MM.1S (cell line): ENCODE results near the gene LIFR.

ENCODE experiments used
- DNase-seq: peaks from one replicate; pipeline ENCODE4 v3.0.0-alpha.2; 2015
- H2AFZ ChIP-seq: fragments of 300-600 bp; sonication (generic); 2 replicates; pipeline ENCODE4 v1.6.0; 2016; ENCODE audit warnings: antibody characterized with exemption, low read length
- H3F3A ChIP-seq: fragments of 300-600 bp; sonication (generic); 2 replicates; pipeline ENCODE4 v1.6.1; 2016; ENCODE audit warnings: mild to moderate bottlenecking, antibody characterized with exemption, low read length, moderate library complexity, mixed read lengths; ENCODE audit not compliant: insufficient read depth
- H3K27ac ChIP-seq: fragments of 300-600 bp; sonication (generic); 2 replicates; pipeline ENCODE4 v1.5.1; 2016; ENCODE audit warnings: mild to moderate bottlenecking, low read length
- H3K27me3 ChIP-seq: fragments of 300-600 bp; sonication (generic); replicated peaks from 2 replicates; pipeline ENCODE4 v1.6.0; 2016; ENCODE audit warnings: low read length; ENCODE audit not compliant: insufficient read depth
- H3K36me3 ChIP-seq: fragments of 300-600 bp; sonication (generic); replicated peaks from 2 replicates; pipeline ENCODE4 v1.6.1; 2016; ENCODE audit warnings: mild to moderate bottlenecking, low read length, mixed read lengths; ENCODE audit not compliant: insufficient read depth
- H3K4me1 ChIP-seq: fragments of 300-600 bp; sonication (generic); 2 replicates; pipeline ENCODE4 v1.6.1; 2016; ENCODE audit warnings: low read length, mixed read lengths
- H3K4me2 ChIP-seq: fragments of 300-600 bp; sonication (generic); 2 replicates; pipeline ENCODE4 v1.6.0; 2016; ENCODE audit warnings: low read depth, low read length
- H3K4me3 ChIP-seq: fragments of 300-600 bp; sonication (generic); 2 replicates; pipeline ENCODE4 v1.5.1; 2016; ENCODE audit warnings: low read length, mixed read lengths
- H3K79me2 ChIP-seq: fragments of 300-600 bp; sonication (generic); 2 replicates; pipeline ENCODE4 v1.6.1; 2016; ENCODE audit warnings: mixed run types, low read length, mixed read lengths
- H3K9ac ChIP-seq: fragments of 300-600 bp; sonication (generic); 2 replicates; pipeline ENCODE4 v1.6.1; 2016; ENCODE audit warnings: low read length, mixed read lengths
- H3K9me2 ChIP-seq: fragments of 300-600 bp; sonication (generic); replicated peaks from 2 replicates; pipeline ENCODE4 v1.6.1; 2016; ENCODE audit warnings: mild to moderate bottlenecking, low read length, mixed read lengths; ENCODE audit not compliant: insufficient read depth
- H3K9me3 ChIP-seq: fragments of 300-600 bp; sonication (generic); replicated peaks from 2 replicates; pipeline ENCODE4 v1.6.1; 2016; ENCODE audit warnings: mild to moderate bottlenecking, low read length, mixed read lengths; ENCODE audit not compliant: insufficient read depth
- H4K20me1 ChIP-seq: fragments of 300-600 bp; sonication (generic); 2 replicates; pipeline ENCODE4 v1.6.1; 2016; ENCODE audit warnings: mild to moderate bottlenecking, low read length, moderate library complexity, mixed read lengths; ENCODE audit not compliant: insufficient read depth
- CTCF ChIP-seq: fragments of 300-600 bp; sonication (generic); IDR thresholded peaks from 2 replicates; pipeline ENCODE4 v1.5.1; 2016; ENCODE audit warnings: antibody characterized with exemption, low read length, mixed read lengths
- EZH2 ChIP-seq: fragments of 300-600 bp; sonication (generic); optimal IDR thresholded peaks from 2 replicates; pipeline ENCODE3; 2017; ENCODE audit warnings: low read depth, mild to moderate bottlenecking, antibody characterized with exemption, low read length, mixed read lengths
- EZH2phosphoT487 ChIP-seq: fragments of 300-600 bp; sonication (generic); IDR thresholded peaks from 2 replicates; pipeline ENCODE4 v1.6.1; 2018; ENCODE audit warnings: antibody characterized with exemption, low read length

LIFR gene

DNA sequence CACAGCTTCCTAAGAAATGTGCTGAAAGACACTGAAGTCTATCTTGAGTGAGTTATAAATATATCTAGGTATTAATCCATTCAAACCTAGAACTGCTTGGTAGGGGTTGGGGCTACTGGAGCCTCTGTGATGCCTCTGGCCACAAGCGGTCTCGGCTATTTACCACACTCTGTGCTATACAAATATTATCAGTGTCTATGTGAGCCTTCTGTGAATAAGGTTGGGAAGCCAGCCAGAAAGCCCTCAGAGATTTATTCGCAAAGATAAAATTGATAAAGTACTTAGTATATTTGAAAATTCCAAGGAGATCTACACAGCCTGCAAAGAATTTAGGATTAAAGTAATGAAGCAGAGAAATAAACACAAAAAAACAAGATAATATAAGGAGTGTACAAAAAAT, 41.4 kb downstream of the LIFR start:
- H3K36me3 ChIP-seq, result no peaks in the 10 kb centered on the region
- H2AFZ ChIP-seq, result no peak overlapping the region
- DNase-seq, result no peak
- H3K4me2 ChIP-seq, result no peak overlapping the region
- H3K27ac ChIP-seq, result no peak overlapping the region
- no peak overlapping the region for H3K9ac ChIP-seq
- no peaks in the 10 kb centered on the region for H3K9me2 ChIP-seq
- no peaks in the 10 kb centered on the region for H3K9me3 ChIP-seq
- H3F3A ChIP-seq, result no peaks in the 10 kb centered on the region
- no peaks in the 10 kb centered on the region for H4K20me1 ChIP-seq
- H3K4me1 ChIP-seq, result no peaks in the 10 kb centered on the region
- no peak overlapping the region for H3K4me3 ChIP-seq
- no peaks in the 10 kb centered on the region for H3K27me3 ChIP-seq
- TF ChIP-seq EZH2phosphoT487, result no peak
- no peak for TF ChIP-seq CTCF
- TF ChIP-seq EZH2, result no peak
- no peaks in the 10 kb centered on the region for H3K79me2 ChIP-seq

DNA sequence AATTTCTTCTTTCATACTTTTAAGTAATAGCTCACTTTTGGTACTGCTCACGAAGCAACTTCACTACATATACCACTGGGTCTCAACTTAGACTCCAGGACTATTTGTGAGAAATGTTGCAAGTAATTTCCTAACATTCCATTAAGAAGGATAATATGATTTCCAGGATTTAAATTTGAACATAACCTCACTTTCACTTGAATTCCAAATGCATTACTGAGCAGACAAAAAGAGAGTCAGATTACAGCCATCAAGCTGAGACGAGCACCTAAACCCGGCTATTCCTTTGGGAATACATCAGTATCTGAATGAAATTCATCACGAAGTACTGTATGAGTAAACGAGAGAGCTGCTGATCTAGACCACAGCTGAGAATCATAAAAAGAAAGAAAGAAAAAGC, 47.3 kb downstream of the LIFR start:
- Histone ChIP-seq H3K27me3 (no peaks in the 10 kb centered on the region), H3K4me2 (no peak overlapping the region), H3F3A (no peaks in the 10 kb centered on the region), H3K9ac (no peak overlapping the region), H3K9me2 (no peaks in the 10 kb centered on the region), H3K4me1 (no peaks in the 10 kb centered on the region), H3K4me3 (no peak overlapping the region), H3K27ac (no peak overlapping the region), H3K79me2 (no peaks in the 10 kb centered on the region), H3K36me3 (no peaks in the 10 kb centered on the region), H2AFZ (no peak overlapping the region), H3K9me3 (no peaks in the 10 kb centered on the region), H4K20me1 (no peaks in the 10 kb centered on the region)
- TF ChIP-seq EZH2 (no peak), CTCF (no peak), EZH2phosphoT487 (no peak)
- no peak for DNase-seq

GRCh38 chr5:38506302-38506701, 50.1 kb downstream of the LIFR start:
- no peaks in the 10 kb centered on the region for H3K9me2 ChIP-seq
- H3K9ac ChIP-seq, result no peak overlapping the region
- no peaks in the 10 kb centered on the region for H4K20me1 ChIP-seq
- no peaks in the 10 kb centered on the region for H3K4me1 ChIP-seq
- H2AFZ ChIP-seq, result no peak overlapping the region
- no peak for TF ChIP-seq EZH2phosphoT487
- TF ChIP-seq CTCF, result no peak
- no peak for TF ChIP-seq EZH2
- H3K4me3 ChIP-seq, result no peak overlapping the region
- no peak overlapping the region for H3K27ac ChIP-seq
- no peak overlapping the region for H3K4me2 ChIP-seq
- no peaks in the 10 kb centered on the region for H3K27me3 ChIP-seq
- no peaks in the 10 kb centered on the region for H3K9me3 ChIP-seq
- no peaks in the 10 kb centered on the region for H3F3A ChIP-seq
- H3K79me2 ChIP-seq, result no peaks in the 10 kb centered on the region
- H3K36me3 ChIP-seq, result no peaks in the 10 kb centered on the region
- DNase-seq, result no peak
